AG04450 (cell line): ENCODE data around the gene CFAP58. TPM values are rescaled to one million over a fixed set of nuclear protein-coding genes. Genes with fewer than 3 reads are reported as not detected.
A peak's percentile ranks its signal among the peaks of the same experiment; 100 is the strongest.

Experiments
- CTCF ChIA-PET: fragments of 300-600, 350-600 bp; formaldehyde crosslinking; extraction: SDS; loops from one replicate; lab custom pipeline; 2022; ENCODE audit warnings: antibody characterized with exemption, inconsistent platforms; lab: Charles Lee
- POLR2A ChIA-PET: fragments of 350-600 bp; formaldehyde crosslinking; extraction: SDS; loops from one replicate; lab custom pipeline; 2021; ENCODE audit warnings: antibody characterized with exemption, inconsistent platforms; lab: Yijun Ruan, JAX
- DNase-seq: peaks from one replicate; pipeline ENCODE4 v3.0.0-alpha.2; 2011; ENCODE audit warnings: low read depth, low spot score
- H3K27ac ChIP-seq: one replicate; pipeline ENCODE4 v1.5.1; 2012; ENCODE audit warnings: low read depth, low read length, control low read depth
- H3K27me3 ChIP-seq: one replicate; pipeline ENCODE4 v1.6.0; 2012; ENCODE audit warnings: low read length; ENCODE audit not compliant: control insufficient read depth, insufficient read depth
- H3K4me3 ChIP-seq: 2 replicates; pipeline ENCODE4 v1.5.1; 2011; ENCODE audit warnings: mild to moderate bottlenecking, low read depth, low read length, control low read depth
- H3K9me3 ChIP-seq: 2 replicates; pipeline ENCODE4 v1.5.1; 2012; ENCODE audit warnings: low read length; ENCODE audit not compliant: control insufficient read depth, insufficient read depth
- CTCF ChIP-seq: IDR thresholded peaks from 2 replicates; pipeline ENCODE4 v1.5.1; 2011; ENCODE audit warnings: low read depth, low read length, control low read depth, inconsistent platforms
- polyA plus RNA-seq: library from polyadenylated mRNA; depleted of rRNA; stranded (reverse); fragments of >200 nt; gene quantifications from 2 replicates; pipeline ENCODE4 v1.2.3, GENCODE V29; 2011

The CFAP58 gene
- polyA plus RNA-seq, 1 experiment = 0.51 TPM

- DNase-seq = peak; percentile 3
- ChIA-PET POLR2A (no interaction called here), CTCF (interaction anchor here (0.5 to 2.3 kb wide), 14 partner anchors 8 to 1234 kb away, joined by 3 to 22 read pairs (median 4); no protein-coding TSS in a partner anchor)
- Histone ChIP-seq H3K9me3 (no peaks in the 10 kb centered on the region), H3K27me3 (no peaks in the 10 kb centered on the region), H3K4me3 (no peak overlapping the region), H3K27ac (no peak overlapping the region)
- TF ChIP-seq CTCF = peak; percentile 71
These were observed 53.4 kb downstream of the CFAP58 start for GRCh38 chr10:104406715-104407650.

DNA sequence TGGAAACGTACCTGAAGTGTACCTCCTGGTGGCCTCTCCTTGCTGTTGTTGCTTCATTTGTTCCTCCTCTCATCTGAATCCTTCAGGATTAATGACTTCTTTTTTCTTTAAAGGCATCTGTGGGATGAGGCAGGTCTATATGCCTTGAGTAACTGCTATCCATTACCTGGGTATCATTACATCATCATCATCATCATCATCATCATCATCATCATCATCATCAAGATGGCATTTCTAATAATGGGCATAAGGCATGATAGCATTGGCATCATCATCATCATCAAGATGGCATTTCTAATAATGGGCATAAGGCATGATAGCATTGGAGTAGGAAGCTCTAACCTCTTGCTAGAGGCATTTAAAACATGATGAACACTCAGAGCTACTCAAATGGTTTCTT lies 59.9 kb downstream of the CFAP58 start:
- H3K9me3 ChIP-seq = no peaks in the 10 kb centered on the region
- CTCF ChIA-PET = interaction anchor here (1.4 kb wide), 1 partner anchor 60 kb away, joined by 3 read pairs; the partner anchor contains the start of gene CFAP58
- DNase-seq = no peak
- POLR2A ChIA-PET = no interaction called here
- H3K4me3 ChIP-seq = no peak overlapping the region
- no peak overlapping the region for H3K27ac ChIP-seq
- no peaks in the 10 kb centered on the region for H3K27me3 ChIP-seq
- no peak for TF ChIP-seq CTCF

GRCh38 chr10:104415526-104416165 lies 62.0 kb downstream of the CFAP58 start:
- H3K4me3 ChIP-seq = no peak overlapping the region
- no peaks in the 10 kb centered on the region for H3K9me3 ChIP-seq
- CTCF ChIA-PET = interaction anchor here (1.2 kb wide), 1 partner anchor 9 kb away, joined by 3 read pairs; no protein-coding TSS in a partner anchor
- H3K27me3 ChIP-seq = no peaks in the 10 kb centered on the region
- POLR2A ChIA-PET = no interaction called here
- TF ChIP-seq CTCF = no peak
- H3K27ac ChIP-seq = no peak overlapping the region
- no peak for DNase-seq

GRCh38 chr10:104416851-104417250 lies 63.2 kb downstream of the CFAP58 start:
- Histone ChIP-seq H3K27me3 (no peaks in the 10 kb centered on the region), H3K27ac (no peak overlapping the region), H3K4me3 (no peak overlapping the region), H3K9me3 (no peaks in the 10 kb centered on the region)
- TF ChIP-seq CTCF = no peak
- ChIA-PET POLR2A (no interaction called here), CTCF (interaction anchor here (1.2 kb wide), 1 partner anchor 10 kb away, joined by 3 read pairs; no protein-coding TSS in a partner anchor)
- DNase-seq = no peak
